C4-2B (cell line): ENCODE results near the gene C6orf141.

Experiments
- ZFX ChIP-seq: fragments of 450-650 bp; IDR thresholded peaks from 2 replicates; pipeline ENCODE4 v1.6.1; 2017
- TF ChIP-seq, protein P1 (sequence below): fragments of 450-650 bp; conservative IDR thresholded peaks from 2 replicates; pipeline ENCODE4 v1.5.1; 2017; ENCODE audit warnings: mild to moderate bottlenecking

DNA sequence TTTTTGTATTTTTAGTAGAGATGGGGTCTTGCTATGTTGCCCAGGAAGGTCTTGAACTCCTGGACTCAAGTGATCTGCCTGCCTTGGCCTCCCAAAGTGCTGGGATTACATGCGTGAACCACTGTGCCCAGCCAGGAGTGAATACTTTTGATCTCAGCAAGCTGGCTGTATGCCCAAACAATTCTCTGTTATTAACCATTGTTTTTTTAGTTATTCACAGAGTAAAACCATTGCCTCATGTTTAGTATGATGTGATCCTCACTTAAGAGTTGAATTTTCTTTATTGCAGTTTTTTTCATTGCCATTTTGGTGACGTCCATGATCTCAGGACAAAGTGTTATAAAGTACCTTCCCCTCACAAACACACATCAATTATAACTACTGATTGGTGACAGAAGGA lies 14.8 kb downstream of the C6orf141 start:
- TF ChIP-seq, protein P1, sequence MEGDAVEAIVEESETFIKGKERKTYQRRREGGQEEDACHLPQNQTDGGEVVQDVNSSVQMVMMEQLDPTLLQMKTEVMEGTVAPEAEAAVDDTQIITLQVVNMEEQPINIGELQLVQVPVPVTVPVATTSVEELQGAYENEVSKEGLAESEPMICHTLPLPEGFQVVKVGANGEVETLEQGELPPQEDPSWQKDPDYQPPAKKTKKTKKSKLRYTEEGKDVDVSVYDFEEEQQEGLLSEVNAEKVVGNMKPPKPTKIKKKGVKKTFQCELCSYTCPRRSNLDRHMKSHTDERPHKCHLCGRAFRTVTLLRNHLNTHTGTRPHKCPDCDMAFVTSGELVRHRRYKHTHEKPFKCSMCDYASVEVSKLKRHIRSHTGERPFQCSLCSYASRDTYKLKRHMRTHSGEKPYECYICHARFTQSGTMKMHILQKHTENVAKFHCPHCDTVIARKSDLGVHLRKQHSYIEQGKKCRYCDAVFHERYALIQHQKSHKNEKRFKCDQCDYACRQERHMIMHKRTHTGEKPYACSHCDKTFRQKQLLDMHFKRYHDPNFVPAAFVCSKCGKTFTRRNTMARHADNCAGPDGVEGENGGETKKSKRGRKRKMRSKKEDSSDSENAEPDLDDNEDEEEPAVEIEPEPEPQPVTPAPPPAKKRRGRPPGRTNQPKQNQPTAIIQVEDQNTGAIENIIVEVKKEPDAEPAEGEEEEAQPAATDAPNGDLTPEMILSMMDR, result no peak
- no peak for TF ChIP-seq ZFX
